Peyer's patch (tissue), 4 donors: Measurements from ENCODE around the gene CTF1. TPM values are rescaled to one million over a fixed set of nuclear protein-coding genes. Genes with fewer than 3 reads are reported as not detected.

Source experiments
- DNase-seq, 3 donors: peaks; one replicate each; pipeline ENCODE4 v3.0.0-alpha.2; 2017 to 2019
- H3K27ac ChIP-seq, 4 donors: fragments of 200-600 bp; sonication (generic); one replicate each; pipeline ENCODE4 v1.5.1; 2016 to 2019
- H3K27me3 ChIP-seq, 2 donors: fragments of 200-600 bp; sonication (generic); one replicate each; pipeline ENCODE4 v1.5.1; 2019
- H3K36me3 ChIP-seq, 3 donors: fragments of 200-600 bp; sonication (generic); one replicate each; pipeline ENCODE4 v1.5.1; 2016 to 2019
- H3K4me1 ChIP-seq, 4 donors: fragments of 200-600 bp; sonication (generic); one replicate each; pipeline ENCODE4 v1.5.1; 2016 to 2019
- H3K4me3 ChIP-seq, 4 donors: fragments of 200-600 bp; sonication (generic); 1 replicate in 3 of 4; 2 replicates in 1 of 4; pipeline ENCODE4 v1.5.1; 2016 to 2019; ENCODE audit warnings: mild to moderate bottlenecking in 1 of 4
- H3K9me3 ChIP-seq, 4 donors: fragments of 200-600 bp; sonication (generic); one replicate each; pipeline ENCODE4 v1.5.1; 2016 to 2019; ENCODE audit warnings: mild to moderate bottlenecking in 1 of 4
- POLR2A ChIP-seq, 2 donors: fragments of 450-650 bp; IDR thresholded peaks; one replicate each; pipeline ENCODE4 v1.5.1; 2017; ENCODE audit warnings: antibody characterized with exemption in 2 of 2, mild to moderate bottlenecking in 2 of 2, moderate library complexity in 2 of 2
- total RNA-seq, 4 donors: library from RNA; depleted of rRNA; stranded (reverse); fragments of >200 nt; gene quantifications; one replicate each; pipeline ENCODE4 v1.1.0, GENCODE V29; 2016
- TF ChIP-seq, protein P1 (sequence below), 6 experiments: fragments of 450-650 bp in 4 of 6; fragments of 200-600 bp in 2 of 6; sonication (generic) in 1 of 6; IDR thresholded peaks; one replicate each; pipeline ENCODE4 v1.5.1; 2017 to 2019; ENCODE audit warnings: antibody characterized with exemption in 6 of 6, mild to moderate bottlenecking in 3 of 6, moderate library complexity in 1 of 6

The CTF1 gene
- total RNA-seq, 4 donors from 2014 or later = 1.2 TPM; not detected in 3

DNA sequence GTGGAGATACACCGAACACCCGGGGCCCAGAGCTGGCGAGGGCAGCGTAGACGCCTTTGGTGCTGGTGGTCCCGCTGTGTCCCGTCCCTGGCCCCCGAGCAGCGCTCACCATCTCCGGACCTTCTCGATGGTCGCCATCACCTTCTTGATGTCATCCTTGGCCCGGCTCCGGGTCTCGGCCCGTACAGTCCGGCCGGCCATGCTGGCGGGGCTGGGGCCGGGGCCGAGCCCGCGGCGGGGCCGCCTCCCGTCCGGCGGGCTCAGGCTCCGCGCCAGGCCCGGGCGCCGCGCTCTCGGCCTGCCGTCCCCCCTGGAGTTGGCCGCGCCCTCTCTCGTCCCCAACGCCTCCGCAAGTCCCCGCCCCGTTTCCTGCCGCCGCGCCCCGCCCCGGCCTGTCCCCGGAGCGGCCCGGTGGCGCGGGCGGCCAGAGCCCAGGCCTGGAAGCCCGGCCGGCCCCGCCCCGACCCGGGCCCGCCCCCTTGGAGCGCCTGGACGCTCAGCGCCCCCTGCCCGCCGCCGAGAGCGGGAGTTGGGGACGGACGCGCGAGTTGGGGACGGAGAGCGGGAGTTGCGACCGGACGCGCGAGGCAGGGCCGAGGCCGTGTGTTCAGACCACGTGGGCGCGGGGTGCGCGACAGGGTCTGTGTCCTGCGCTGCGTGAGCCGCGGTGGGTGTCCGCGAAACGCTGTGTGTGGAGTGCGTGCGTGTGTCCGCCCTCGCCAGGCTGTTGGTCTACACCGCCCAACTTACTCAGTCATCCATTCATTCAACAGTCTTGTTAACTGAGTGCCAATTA is 2.5 kb upstream of the CTF1 start, which contains the start of gene BCL7C:
Gene BCL7C, minus strand, starts transcription at position 334 of the 796 bp plus-strand sequence. Its CDS starts 133 bp downstream, at position 201.
- H3K36me3 ChIP-seq = peaks cover 0 to 29% (median 0%) of the 10 kb centered on the region in 3 donors
- H3K27ac ChIP-seq = peak within 1 kb of the TSS; percentile 81 to 96 (median 86)
- no peaks in the 10 kb centered on the region for H3K27me3 ChIP-seq
- no peaks in the 10 kb centered on the region for H3K9me3 ChIP-seq
- TF ChIP-seq POLR2A (IDR thresholded peaks at IDR 0.05) = peak in 1 of 2 donors; percentile 71
- TF ChIP-seq, protein P1, sequence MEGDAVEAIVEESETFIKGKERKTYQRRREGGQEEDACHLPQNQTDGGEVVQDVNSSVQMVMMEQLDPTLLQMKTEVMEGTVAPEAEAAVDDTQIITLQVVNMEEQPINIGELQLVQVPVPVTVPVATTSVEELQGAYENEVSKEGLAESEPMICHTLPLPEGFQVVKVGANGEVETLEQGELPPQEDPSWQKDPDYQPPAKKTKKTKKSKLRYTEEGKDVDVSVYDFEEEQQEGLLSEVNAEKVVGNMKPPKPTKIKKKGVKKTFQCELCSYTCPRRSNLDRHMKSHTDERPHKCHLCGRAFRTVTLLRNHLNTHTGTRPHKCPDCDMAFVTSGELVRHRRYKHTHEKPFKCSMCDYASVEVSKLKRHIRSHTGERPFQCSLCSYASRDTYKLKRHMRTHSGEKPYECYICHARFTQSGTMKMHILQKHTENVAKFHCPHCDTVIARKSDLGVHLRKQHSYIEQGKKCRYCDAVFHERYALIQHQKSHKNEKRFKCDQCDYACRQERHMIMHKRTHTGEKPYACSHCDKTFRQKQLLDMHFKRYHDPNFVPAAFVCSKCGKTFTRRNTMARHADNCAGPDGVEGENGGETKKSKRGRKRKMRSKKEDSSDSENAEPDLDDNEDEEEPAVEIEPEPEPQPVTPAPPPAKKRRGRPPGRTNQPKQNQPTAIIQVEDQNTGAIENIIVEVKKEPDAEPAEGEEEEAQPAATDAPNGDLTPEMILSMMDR (IDR thresholded peaks at IDR 0.05) = peak in 5 of 6 experiments; percentile 38 to 72 (median 58)
- peak within 1 kb of the TSS; percentile 66 to 93 (median 79) for H3K4me3 ChIP-seq
- H3K4me1 ChIP-seq = peaks cover 5 to 29% (median 13%) of the 10 kb centered on the region in 4 donors
- DNase-seq = peak; percentile 89 to 97 (median 96)

DNA sequence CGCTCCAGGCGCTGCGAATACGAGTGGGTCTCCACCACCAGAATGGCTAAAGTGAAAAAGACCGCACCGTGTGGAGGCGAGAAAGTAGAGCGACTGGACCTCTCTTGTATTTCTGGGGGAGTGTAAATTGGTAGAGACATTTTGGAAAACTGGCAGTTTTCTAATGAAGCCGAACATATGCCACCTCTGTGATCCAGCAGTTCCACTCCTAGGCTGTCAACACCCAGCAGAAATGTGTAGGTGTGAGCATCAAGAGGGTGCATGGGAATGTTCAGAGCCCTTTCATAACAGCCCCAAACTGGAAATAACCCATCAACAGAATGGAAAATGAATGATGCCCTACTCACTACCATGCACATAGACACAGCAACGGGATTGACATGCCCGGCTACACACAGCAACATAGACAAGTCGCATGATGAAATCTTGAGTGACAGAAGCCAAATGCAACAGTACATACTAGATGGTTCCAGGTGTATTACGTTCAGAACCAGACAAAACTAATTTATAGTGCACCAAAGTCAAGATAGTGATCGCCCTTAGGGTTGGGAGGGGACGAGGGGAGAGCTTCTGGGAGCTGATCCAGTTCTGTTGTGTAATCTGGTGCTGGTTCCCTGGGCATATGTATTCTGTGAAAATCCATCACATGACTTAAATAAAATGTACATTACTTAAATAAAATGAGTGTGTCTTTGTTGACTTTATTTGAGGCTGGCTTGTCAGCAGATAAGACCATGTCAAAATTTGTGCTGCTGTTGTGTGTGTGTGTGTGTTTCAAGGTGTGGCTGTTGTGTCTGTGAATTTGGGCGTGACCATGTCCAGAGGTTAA is 1.7 kb upstream of the CTF1 start:
- Histone ChIP-seq H3K27ac (peak overlapping the region; percentile 86 to 98 (median 92)), H3K4me3 (peak overlapping the region; percentile 66 to 93 (median 79)), H3K27me3 (no peaks in the 10 kb centered on the region), H3K36me3 (peaks cover 0 to 20% (median 0%) of the 10 kb centered on the region in 3 donors), H3K9me3 (no peaks in the 10 kb centered on the region), H3K4me1 (peaks cover 5 to 29% (median 13%) of the 10 kb centered on the region in 4 donors)
- TF ChIP-seq, protein P1 (IDR thresholded peaks at IDR 0.05) = no peak
- no peak for TF ChIP-seq POLR2A (IDR thresholded peaks at IDR 0.05)
- DNase-seq = no peak

DNA sequence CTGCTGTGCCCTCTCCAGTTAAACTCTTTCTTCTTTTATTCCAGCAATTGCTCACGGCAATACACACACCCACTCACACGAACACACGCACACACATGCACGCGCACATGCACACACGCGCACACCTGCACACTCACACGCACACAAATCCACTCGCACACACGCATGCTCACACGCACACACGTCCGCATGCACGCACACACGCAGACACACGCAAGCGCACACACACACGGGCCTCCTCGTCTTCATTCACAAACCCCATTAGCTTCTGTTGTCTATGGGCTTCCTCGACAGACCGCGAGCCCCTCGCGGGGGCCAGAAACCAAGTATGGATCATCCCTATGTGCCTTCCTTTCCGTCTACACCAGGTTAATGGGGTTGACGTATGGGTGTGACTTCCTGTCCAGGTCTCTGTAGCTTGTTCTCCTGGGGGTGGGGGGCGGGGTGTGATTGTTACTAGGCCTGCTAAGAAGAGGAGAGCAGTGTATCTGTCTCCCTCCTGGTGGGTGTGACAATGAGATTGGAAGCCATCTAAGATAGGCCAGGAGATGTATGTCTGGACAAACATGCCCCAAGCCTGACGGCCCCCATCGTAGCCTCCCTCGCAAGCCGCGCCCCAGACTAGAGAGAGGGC is 670 bp upstream of the CTF1 start:
- TF ChIP-seq, protein P1 (IDR thresholded peaks at IDR 0.05) = no peak
- no peak for DNase-seq
- Histone ChIP-seq H3K36me3 (peaks cover 0 to 11% (median 0%) of the 10 kb centered on the region in 3 donors), H3K27me3 (no peaks in the 10 kb centered on the region), H3K4me1 (peaks cover 5 to 29% (median 13%) of the 10 kb centered on the region in 4 donors), H3K4me3 (peak overlapping the region; percentile 32 to 59 (median 44)), H3K27ac (peak overlapping the region; percentile 79 to 98 (median 90)), H3K9me3 (no peaks in the 10 kb centered on the region)

DNA sequence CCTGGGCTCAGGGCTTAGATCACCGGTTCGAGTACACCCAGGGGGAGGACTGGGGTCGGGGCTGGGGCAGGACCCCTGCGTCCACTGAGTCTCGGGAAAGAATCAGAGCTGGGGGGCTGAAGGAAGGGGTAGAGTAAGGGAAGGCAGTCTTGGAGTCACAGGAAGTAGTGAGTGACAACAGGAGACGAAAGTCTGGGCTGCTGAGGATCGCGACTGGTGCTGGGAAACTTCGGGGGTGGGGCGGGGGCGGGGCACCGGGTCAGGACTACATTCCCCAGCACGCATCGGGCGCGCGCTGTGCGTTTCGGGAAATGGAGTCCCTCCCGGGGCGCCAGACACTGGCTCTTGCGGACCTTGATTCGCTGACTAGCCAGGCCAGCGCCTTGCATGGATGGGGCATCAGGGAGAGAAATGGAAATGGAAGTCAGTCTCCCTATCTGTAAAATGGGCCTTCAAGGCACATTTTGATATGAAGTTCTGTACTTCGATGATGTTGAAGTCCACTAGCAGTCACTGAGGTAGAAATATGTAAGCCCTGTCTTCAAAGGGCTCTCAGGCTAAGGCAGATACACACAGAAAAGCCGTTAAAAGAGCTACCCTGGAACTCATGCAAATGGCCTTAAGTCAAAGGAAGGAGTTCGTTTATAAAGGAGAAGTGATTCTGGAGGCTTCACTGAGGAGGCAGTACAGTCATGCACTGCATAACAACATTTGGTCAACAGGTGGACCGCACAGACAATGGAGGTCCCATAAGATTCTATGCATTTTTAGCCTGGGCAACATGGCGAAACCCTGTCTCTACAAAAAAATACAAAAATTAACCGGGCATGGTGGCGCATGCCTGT is 697 bp downstream of the CTF1 start:
- peak; percentile 86 to 95 (median 95) for DNase-seq
- Histone ChIP-seq H3K36me3 (no peaks in the 10 kb centered on the region), H3K4me1 (peaks cover 5 to 39% (median 13%) of the 10 kb centered on the region in 4 donors), H3K27me3 (no peaks in the 10 kb centered on the region), H3K4me3 (peak overlapping the region; percentile 32 to 59 (median 44)), H3K27ac (peak overlapping the region; percentile 79 to 98 (median 90)), H3K9me3 (no peaks in the 10 kb centered on the region)
- peak in 1 of 2 donors; percentile 34 for TF ChIP-seq POLR2A (IDR thresholded peaks at IDR 0.05)
- TF ChIP-seq, protein P1 (IDR thresholded peaks at IDR 0.05) = no peak
